ENCODE measurements around the gene TMEM141.

TMEM141 gene

DNA sequence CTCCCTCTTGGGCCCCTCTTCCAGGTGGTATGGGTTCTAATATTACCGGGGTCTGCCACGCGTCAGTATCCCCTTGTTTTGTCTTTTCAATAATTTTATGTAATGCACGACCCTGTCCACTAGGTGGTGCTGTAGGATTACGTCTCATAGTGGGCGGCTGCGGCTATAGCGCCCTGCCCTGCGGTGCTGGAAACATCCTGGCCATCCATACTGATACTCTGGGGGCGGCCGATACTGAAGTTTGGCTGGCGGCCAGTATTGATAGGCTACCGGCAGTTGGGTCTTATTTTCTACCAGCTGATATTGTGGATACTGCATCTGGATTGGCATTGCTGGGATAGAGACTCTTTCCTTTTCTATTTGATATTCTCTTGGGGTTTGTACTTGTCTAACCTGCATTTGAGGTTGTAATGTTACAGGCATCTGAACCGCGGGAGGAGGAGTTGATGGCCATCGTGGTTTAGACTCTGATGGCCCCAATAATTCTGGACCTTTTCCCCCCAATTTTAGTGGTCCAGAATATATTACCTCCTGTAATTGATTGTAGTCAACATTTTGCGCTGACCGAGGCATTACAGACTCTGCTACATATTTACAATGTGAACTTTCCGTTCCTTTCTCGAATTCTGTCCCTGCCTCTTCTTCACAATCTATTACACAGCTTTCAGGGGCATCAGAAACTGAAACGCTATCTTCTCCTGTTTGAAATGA lies 3.3 kb upstream of the TMEM141 start:
- H3K27ac ChIP-seq: no peak overlapping the region
- TF ChIP-seq, protein P1, sequence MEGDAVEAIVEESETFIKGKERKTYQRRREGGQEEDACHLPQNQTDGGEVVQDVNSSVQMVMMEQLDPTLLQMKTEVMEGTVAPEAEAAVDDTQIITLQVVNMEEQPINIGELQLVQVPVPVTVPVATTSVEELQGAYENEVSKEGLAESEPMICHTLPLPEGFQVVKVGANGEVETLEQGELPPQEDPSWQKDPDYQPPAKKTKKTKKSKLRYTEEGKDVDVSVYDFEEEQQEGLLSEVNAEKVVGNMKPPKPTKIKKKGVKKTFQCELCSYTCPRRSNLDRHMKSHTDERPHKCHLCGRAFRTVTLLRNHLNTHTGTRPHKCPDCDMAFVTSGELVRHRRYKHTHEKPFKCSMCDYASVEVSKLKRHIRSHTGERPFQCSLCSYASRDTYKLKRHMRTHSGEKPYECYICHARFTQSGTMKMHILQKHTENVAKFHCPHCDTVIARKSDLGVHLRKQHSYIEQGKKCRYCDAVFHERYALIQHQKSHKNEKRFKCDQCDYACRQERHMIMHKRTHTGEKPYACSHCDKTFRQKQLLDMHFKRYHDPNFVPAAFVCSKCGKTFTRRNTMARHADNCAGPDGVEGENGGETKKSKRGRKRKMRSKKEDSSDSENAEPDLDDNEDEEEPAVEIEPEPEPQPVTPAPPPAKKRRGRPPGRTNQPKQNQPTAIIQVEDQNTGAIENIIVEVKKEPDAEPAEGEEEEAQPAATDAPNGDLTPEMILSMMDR (conservative IDR thresholded peaks at IDR 0.05): peak; percentile 90
- no peak for TF ChIP-seq ZFX (IDR thresholded peaks at IDR 0.05)

DNA sequence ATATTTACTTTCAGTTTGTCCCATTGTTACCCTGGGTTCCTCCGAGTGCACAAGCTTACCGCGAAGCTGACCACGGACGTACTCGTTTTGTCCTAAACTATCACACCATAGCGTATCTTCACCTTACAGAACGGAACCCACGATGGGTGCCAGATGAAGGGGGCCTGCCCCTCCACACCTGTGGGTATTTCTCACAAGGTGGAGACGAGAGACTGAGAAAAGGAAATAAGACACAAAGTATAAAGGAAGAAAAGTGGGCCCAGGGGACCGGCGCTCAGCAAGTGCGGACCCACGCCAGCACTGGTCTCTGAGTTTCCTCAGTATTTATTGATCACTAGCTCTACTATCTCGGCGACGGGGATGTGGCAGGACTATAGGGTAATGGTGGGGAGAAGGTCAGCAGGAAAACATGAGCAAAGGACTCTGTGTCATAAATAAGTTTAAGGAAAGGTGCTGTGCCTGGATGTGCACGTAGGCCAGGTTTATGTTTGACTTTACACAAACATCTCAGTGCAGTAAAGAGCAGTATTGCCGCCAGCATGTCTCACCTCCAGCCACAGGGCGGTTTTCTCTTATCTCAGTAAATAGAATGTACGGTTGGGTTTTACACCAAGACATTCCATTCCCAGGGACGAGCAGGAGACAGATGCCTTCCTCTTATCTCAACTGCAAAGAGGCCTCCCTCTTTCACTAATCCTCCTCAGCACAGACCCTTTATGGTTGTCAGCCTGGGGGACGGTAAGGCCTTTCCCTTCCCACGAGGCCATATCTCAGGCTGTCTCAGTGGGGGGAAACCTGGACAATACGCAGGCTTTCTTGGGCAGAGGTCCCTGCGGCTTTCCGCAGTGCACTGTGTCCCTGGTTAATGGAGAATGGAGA lies 2.3 kb upstream of the TMEM141 start:
- peak overlapping the region; percentile 60 for H3K27ac ChIP-seq

DNA sequence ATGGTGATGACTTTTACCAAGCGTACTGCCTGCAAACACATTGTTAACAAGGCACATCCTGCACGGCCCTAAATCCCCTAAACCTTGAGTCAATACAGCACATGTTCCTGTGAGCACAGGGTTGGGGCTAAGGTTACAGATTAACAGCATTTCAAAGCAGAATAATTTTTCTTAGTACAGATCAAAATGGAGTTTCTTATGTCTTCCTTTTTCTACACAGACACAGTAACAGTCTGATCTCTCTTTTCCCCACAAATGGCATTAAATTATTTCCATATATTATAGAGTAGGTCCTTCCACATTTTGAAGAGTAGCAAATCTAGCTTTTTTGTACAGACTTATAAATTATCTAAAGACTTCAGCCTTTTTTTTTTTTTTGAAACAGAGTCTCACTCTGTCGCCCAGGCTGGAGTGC lies 1.6 kb upstream of the TMEM141 start:
- TF ChIP-seq ZFX (IDR thresholded peaks at IDR 0.05): no peak
- H3K27ac ChIP-seq: peak overlapping the region; percentile 60

DNA sequence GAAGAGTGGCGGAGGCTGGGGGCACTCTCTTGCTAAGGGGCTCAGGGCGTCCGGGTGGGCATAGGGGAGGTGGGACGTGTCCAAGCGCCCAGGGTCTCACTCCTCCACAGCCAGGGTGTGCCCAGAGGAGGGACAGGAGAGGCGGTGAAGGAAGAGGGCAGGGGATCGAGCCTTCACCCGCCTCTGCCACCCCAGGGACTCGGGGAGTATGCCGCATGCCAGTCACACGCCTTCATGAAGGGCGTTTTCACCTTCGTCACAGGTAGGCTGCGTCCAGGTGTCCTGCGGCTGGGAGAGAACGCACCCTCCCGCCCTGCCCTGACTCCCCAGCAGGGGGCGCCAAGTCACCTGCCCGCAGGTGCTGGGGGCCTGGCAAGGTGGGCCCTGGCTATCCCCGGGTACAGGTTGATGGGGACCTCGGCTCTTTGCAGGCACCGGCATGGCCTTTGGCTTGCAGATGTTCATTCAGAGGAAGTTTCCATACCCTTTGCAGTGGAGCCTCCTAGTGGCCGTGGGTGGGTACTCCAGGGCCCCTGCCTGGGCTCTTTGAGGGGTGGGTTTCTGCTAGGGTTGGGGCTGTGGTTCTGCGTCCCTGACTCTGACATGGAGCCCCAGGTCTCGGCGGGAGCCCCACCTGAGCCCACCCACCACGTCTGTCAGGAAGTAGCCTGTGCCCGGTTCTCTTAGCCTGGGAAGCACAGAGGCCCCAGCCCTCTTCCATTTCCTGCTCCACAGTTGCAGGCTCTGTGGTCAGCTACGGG lies 552 bp downstream of the TMEM141 start:
- peak overlapping the region; percentile 97 for H3K27ac ChIP-seq
- TF ChIP-seq, protein P1 (conservative IDR thresholded peaks at IDR 0.05): peak; percentile 100
- no peak for TF ChIP-seq ZFX (IDR thresholded peaks at IDR 0.05)

DNA sequence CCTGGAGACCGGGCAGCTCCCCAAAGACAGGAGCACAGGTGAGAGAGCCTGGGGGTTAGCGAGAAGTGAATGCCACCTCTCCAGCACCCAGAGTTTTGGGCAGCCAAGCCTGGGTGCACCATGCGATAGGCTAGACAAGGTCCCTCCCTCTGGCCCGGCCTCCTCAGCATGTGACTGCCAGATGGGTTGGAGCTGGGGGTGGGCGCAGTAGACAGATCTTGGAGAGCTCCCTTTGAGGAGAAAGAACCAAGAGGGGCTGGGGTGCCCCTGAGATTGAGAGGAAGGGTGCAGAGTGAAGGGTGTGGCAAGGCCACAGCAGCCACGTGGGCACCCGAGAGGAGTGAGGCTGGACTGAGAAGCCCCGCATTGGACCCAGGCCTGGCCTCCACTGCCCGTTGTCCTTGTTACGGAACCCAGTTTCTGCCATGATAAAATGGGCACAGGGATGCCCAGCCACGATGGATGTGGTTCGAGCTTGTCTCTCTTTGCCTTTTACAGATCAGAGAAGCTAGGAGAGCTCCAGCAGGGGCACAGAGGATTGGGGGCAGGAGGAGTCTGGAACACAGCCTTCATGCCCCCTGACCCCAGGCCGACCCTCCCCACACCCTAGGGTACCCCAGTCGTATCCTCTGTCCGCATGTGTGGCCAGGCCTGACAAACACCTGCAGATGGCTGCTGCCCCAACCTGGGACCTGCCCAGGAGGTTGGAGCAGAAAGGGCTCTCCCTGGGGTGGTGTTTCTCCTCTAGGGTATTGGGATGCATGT lies 1.4 kb downstream of the TMEM141 start:
- peak overlapping the region; percentile 97 for H3K27ac ChIP-seq
- TF ChIP-seq, protein P1 (conservative IDR thresholded peaks at IDR 0.05): no peak
- TF ChIP-seq ZFX (IDR thresholded peaks at IDR 0.05): no peak

DNA sequence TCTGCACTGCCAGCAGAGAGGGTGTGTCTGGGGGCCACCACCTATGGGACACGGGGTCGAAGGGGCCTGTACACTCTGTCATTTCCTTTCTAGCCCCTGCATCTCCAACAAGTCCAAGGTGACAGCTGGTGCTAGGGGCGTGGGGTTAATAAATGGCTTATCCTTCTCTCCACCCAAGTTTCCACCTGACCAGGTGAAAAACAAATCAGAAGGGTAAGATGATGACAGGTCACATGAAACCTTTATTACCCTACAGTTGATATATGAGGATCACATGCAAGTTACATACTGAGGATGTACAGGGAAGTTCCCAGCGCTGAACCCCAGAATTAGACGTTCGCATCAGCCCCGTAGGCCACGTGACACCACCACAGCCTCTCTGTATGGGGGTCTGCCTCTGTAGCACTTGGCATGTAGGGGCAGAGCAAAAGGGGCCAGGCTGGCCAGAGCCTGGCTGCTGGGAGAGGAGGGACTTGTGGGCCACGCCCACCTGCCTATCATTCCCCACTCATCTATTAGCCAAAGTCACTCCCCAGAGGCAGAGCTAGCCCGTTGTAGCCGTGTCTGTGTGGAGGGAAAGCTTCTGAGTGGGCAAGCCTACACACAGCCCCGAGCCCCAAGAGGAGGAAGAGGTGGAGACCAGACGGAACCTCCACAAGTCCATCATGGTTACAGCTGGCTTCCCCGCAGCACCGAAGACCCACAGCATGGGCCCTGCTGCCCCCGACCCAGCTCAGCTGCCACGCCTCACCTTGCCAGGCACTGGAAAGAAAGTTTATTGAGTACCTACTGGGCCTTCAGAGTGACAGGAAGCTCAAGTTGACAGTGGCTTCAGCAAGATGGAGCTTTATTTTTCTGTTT lies 2.2 kb downstream of the TMEM141 start:
- TF ChIP-seq ZFX (IDR thresholded peaks at IDR 0.05): no peak
- TF ChIP-seq, protein P1 (conservative IDR thresholded peaks at IDR 0.05): no peak
- no peak overlapping the region for H3K27ac ChIP-seq

DNA sequence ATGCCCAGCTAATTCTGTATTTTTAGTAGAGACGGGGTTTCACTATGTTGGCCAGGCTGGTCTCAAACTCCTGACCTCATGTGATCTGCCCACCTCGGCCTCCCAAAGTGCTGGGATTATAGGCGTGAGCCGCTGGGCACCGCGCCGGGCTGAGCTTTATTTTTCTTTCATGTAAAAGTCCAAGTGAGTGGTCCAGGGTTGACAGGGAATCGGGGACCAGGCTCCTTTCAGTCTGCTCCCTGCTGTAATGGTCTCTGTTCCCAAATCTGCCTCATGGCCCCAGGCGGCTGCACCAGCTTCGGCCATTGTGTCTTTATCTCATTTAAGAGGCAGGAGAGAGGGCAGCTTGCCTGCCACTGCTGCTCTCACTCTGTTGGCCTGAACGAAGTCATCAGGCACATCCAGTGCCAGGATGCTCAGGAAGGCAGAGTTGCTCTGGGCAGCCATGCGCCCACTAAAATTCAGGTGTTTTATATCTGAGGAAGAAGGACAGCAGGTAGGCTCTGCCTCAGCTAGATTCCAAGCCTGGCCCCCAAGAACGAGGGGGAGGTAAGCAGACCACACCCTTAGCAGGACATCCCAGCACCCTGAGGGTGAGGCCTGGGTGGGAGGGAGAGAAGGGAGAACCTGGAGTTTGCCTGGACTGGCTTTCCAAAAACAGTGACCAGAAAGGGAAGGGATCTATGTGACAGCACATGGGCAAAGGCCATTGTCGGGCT lies 3.3 kb downstream of the TMEM141 start:
- no peak for TF ChIP-seq ZFX (IDR thresholded peaks at IDR 0.05)
- TF ChIP-seq, protein P1 (conservative IDR thresholded peaks at IDR 0.05): no peak

More for the DNA sequence above, 3.3 kb downstream of the TMEM141 start:
- H3K27ac ChIP-seq: no peak overlapping the region
